GM21367 (cell line): ENCODE results near the gene ADIPOR2.
A peak's percentile ranks its signal among the peaks of the same experiment; 100 is the strongest.

Experiments used
- ATAC-seq: cut with Tn5 transposase; IDR thresholded peaks from one replicate; pipeline ENCODE4 v1.9.1; 2021; ENCODE audit not compliant: unreplicated experiment

Gene ADIPOR2

DNA sequence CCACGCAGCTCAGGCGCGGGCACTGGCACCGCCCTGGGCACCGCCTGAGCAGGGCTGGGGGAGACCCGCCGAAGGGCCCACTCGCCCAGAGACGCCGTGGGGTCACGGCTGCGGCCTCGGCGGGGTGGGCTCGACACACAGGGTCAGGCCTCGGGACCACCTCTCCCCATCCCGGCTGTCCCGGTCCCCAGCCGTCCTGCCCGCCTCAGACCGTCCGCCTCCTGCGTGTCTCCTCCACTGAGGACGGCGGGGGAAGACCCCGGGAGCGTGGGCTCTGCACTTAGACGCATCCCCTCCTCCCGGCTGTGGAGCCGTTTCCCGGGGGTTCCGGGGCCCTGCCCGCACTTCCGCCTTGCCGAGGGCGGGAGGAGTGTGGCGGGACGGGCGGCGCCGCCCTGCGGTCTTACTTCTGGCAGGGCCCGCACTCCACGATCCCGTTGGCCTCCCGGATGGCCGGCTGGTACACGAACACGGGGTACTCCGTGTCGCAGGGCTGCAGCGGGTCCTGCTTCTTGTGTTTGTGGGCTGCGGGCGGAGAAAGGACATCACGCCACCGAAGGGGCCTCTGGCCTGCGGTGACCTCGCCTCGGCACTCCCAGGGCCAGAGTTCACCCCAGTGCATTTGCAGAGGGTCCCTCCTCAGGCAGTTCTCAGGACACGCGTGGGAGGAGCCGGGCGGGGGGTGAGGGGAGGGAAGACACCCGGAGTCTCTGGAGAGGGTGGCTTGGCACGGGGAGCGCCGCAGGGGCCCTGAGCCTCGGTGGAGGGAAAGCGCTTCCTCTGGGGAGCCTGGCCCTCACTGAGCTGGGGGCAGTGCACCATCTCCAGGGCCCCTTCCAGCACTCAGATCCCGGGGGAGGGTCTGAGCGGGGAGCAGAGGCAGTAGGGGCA, 106.4 kb downstream of the ADIPOR2 start:
- no peak for ATAC-seq

DNA sequence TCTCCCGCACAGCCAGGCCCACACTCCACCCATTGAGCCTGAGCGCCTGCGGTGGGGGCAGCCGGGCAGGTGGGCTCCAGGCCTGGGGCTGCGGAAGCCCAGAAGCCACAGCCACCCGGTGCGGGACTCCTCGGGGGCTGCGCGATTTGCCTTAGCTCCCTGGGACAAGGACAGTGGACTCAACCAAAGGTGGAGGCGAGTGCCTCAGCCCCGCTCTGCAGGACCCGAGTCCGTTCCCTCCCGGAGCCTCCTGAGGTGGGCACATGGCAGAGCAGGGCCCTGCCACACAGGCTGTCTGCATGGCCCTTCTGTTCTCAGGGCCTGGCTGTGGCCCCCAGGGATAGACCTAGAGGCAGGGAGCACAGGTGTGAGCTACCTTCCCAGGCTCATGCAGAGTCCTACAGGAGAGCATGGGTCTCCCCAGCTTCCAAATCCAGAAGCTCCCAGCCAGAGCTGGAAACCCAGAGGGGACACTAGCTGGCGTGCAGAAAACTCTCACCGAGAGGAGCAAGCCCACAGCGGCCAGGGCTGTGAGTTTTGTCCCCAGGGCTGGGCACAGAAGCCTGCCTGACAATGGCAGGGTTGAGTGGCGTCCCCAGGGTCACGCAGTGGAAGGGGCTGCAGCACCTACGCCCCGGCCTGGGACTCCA, 107.2 kb downstream of the ADIPOR2 start:
- no peak for ATAC-seq

DNA sequence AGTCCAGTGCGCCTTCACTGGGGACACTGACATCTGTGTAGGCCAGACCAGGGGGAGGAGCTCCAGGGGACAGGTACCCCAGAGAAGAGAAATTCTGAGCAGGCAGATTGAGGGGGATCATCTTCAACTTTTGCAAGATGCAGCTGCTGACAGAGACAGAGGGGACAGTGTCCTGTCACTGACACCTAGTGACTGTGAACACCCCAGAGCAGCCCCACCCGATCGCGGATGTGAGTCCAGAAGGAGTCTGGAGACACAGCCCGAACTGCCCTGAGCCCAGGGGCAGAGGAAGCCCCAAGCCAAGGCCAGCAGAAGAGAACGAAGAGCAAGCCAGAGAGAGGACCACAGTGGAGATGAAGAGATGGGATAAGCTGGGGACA, 107.8 kb downstream of the ADIPOR2 start:
- no peak for ATAC-seq

DNA sequence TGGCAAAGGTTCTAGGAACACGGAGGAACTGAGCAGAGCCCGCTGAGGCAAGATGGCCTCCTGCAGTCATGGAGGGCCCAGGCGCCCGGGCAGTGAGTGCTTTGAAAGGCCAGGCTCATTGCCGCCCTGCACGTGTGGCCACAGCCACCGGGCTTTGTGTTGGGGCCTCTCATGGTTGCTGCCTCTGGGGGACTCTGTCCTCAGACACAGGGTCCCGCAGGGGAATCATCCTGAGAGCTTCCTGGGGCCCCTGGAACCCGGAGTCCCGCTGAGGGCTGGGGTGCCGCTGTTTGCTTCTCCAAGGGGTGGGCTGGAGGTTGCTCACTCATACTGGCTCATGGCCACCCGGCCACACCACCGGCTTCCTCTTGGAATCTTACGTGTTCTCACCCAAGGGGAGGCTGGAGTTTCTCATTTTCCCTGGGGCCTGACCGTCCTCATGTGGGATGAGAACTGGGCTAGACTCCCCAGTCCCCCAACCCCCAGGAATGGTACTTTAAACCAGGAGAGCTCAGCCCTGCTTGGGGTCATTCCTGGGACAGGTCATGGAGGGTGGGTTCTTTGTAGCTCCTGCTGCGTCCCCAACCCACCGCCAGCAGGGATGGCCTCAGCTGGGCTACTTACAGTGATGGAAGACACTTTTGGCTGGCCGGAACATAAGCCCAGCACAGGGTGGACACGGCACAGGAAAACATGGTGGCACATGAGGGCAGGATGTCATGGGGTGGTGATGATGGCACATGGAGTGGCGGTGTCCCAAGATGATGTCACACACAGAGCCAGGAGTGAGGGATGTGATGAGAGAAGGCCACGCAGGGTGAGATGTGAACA, 108.4 kb downstream of the ADIPOR2 start:
- ATAC-seq, result no peak

DNA sequence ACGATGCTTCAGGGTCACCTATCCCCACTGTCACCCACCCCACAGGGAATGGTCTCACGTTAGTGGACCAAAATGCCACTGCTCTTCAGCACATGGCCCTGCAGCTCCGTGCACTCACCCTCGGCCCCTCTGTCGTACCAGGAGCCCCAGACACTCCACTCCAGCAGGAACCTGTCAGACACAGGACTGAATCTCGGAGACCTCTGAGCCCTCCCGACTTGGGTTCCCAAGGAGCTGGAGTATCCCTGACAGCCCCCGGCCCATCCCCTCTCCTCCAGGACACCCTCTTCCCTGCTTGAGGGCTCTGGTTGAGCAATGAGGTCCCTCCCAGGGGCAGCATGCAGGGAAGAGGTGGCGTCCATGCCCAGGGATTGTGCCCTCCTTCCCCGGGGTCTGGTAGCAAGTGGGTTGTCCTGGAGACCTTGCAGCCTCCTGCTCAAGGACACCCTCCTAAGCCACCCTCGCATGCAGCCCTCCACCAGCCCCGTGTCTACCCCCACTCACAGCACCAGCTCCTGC, 109.1 kb downstream of the ADIPOR2 start:
- ATAC-seq, result no peak

DNA sequence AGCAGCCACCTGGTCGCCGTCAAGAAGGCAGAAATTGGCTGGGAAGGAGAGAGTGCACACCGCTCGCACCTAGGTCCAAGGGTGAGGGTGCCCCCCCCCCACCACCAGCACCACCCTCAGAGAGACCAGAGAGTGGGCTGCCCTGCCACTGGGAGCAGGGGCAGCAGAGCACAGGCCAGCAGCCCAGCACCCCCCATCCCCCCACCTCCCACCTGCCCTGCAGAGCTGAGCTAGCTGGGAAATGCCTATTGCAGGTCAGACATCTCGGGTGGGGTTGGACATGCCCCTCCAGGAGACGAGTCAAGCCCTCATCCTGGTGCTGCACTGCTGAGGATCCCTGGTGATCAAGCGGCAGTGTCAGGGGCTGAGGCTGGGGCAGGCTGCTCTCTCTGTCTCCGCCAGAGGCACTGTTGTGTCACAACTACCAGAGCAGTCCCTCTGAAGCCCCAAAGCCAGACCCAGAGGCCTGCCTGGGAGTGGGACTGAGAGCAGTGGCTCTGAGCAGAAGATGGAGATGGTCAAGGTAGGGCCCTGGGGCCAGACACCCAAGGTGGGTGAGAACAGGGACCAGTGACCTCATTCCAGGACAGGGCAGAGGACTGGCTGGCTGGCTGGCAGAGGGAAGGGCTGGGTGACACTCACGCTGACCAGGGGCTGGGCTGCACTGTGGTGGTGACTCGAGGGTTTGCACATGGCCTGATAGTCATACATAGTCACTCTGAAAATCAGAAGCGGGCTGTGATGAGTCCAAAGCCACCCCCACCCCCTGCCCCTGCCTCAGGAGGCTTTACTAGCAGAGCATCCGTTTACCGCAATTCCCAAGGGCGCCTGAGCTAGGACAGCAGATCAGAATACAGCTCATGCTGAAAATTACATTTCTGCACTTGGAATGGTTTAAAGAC, 109.8 kb downstream of the ADIPOR2 start:
- no peak for ATAC-seq

DNA sequence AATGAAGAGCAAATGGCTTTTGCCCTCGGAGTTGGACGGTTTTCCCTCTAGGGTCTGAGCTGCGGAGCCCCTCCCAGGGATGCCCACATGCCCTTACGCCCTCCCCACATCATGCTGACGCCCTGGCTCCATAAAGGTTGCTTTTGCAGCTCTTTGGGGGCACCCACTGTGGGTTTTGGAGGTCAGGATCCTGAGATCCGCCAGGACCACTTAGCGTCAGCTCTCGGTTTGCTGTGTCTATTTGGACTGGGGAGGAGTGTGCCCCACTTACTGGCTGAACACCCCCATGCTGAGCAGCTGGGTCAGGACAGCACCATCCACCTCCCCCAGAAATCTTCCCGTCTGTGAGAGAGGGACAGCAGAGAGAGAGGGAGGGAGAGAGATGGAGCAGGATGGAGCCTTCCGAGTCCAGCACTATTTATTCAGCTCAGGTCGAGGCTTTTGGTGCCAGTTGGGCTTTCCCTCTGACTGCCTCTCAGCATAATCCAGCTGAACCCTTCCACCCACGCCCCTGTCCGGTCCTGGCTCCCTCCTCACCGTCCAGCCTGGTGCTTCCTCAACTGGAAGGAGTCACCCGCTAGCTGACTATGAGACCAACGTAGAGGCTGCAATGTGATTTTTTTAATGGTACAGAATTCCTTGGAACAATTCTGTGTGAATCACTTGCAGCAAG, 110.6 kb downstream of the ADIPOR2 start:
- ATAC-seq, result no peak

DNA sequence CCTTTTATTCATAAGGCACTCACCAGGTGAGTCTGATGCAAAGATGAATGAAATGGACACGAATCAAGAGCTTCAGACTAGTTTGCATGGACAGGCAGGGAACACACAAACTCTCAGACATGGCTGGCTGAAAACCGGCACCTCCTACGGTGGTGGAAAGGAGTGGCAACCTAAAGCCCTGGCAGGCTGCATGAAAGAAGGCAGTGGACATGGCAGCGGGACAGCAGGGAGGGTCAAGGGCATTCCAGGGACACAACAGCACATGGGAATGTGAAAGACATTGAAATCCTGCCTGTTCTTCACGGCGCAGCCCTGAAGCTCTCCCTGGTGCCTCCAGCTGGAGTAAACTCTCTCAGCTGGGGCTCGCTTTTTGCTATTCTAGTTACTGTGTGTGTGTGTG, 112.9 kb downstream of the ADIPOR2 start:
- no peak for ATAC-seq

DNA sequence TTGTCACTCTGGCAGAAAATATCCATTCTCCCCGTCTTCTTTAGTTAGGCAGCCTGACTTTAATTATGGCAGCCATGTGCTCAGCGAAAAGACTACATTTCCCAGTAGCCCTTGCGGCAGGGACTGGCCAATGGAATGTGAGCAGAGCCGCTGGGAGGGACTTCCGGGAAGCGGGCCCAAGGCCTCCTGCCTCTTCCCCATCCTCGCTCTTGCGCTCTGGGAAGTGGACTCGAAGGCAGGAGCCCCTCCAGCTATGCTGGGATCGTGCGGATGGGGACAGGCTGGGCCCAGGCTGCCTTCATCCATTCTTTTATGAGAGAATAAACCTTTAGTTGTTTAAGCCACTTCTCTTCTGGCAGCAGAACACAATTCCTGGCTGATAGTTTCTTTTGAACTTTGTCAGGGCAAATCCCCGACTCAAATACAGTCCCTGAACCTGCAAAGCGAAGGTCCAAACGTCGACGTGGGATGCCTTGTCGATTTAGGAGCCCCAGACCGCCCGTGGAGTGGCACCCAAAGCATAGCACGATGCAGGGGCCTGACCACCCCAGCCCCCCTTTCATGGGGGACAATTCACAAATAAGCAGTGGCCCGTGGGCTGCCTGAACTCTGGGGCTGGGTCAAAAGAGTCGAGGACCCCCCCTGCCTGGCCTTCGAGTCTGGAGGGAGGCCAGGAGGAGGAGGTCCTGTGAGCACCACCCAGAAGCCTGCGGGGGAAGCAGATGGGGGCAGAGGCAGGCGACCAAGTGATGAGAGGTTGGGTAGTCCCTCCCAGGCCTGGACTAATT, 113.9 kb downstream of the ADIPOR2 start:
- peak; percentile 76 for ATAC-seq

DNA sequence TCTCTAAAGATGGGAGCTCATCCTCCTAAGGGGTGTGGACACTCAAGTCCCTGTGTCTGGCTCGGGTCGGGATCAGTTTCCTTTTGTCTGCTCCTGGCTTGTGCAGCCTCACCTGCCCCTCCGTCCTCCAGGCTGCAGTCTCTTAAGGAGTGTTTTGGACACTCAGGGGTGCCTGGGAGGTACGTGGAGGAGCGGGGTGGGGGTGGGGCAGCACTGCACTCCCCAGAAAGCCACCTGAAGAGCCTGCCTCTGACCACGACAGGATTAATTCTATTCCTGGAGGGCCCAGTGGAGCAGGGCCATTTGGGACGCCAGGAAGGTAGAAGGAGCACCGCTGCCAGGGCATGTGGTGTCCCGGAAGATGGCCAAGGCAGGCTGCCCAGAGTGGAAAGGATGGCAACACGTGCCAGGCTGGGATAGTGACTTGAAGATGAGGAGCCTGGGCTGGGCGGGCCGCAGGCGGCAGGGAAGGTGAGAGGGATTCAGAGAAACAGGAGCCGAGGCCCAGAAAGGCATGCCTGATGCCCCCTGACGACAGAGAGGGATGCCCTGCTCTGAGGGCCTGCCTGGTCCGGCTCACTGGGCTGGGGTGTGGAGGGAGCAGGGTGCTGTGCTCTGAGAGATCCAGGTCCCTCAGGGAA, 114.7 kb downstream of the ADIPOR2 start:
- ATAC-seq, result no peak

DNA sequence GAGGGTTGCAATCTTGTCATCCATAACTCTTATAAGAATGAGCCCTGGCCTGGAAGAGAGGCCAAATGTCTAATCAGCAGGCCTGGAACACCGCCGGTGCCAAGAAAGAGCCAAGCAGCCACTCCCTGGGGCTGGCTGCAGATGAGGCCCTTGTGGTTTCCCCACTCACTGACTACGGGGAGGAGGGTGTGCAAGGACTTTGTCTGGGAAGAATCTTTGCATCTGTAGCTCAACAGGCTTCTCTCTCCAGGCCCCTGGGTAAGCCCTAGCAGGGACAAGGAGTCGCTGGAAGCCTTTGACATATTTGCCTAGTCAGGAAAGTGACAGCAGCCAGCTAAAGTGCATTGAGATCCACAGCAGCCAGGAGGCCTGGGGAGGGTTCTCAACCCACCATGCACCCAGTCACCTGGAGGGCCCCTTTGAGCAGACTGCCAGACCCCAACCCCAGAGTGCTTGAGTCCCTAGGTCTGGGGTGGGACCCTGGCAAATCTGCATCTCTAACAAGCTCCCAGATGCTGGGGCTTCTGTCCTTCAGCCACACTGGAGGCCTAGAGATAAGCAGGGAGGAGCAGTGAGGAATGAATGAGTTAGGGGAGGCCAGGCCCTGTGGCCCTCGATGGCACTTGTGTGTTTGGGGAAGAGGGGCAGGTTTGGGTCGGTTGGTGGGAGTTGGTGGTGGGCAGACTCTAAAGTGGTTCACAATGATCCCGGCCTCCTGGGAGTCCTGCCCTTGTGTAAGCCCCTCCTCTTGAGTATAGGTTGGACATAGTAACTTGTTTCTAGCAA, 115.6 kb downstream of the ADIPOR2 start:
- no peak for ATAC-seq

DNA sequence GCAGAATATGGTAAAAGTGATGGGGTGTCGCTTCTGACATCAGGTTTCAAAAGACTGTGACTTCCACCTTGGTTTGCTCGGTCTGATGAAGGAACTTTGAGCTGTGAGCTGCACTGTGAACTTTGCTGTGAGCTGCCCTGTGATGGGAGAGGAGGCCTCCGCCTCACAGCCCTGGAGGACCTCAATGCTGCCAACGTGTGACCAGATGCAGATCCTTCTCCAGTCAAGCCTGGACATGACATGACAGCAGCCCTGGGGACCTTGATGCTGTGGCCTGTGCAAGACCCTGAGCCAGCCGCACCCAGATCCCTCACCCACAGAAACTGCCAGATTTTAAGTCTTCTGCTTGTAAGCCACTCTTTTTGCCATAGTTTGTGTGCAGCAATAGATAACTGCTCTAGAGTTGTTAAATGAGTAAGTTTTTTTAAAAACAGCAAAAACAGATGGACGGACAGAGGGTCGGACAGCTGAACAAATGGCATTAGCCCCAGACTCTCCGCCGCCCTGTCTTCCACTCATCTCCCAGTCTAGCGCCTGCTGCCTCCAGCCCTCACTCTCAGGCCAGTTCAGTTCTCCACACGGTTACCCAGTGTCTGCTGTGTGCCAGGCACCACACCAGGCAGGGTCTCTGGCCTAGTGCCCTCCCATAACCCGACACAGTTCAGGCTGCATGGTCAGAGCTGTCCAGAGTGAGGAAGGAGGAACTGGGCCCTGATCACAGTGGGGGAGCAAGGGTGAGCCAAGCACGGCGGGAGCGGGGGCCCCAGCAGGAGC, 116.4 kb downstream of the ADIPOR2 start:
- no peak for ATAC-seq

DNA sequence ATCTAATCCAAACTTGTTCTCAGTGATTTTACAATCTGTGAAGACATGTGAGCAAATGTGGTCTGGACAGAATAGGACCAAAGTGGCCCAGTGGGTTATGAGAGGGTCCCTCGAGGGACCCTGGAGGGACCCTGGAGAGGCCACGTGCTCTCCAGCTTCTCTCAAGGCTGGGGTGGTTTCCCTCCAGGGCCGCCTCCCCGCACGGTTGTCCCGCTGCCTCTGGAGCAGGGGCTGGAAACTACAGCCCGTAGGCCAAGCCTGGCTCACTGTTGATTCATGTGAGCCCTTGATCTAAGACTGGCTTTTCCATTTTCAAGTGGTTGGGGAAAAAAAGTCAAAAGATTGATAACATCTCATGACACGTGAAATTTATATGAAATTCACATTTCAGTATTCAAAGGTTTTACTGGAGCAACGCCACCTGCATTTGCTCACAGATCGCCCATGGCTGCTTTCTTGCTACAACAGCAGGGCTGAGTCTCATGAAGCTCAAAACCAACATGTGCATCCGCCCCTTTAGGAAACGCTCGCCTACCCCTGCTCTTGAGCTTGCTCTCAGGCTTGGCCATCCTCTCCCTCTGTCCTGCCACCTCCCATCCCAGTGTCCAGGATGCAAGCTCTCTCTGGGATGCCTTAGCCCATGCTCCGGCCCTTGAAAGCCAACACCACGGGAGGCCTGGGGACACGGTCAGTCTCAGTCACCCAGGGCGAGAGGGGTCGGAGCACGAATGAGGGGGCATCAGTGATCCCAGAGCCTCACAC, 117.3 kb downstream of the ADIPOR2 start:
- no peak for ATAC-seq

DNA sequence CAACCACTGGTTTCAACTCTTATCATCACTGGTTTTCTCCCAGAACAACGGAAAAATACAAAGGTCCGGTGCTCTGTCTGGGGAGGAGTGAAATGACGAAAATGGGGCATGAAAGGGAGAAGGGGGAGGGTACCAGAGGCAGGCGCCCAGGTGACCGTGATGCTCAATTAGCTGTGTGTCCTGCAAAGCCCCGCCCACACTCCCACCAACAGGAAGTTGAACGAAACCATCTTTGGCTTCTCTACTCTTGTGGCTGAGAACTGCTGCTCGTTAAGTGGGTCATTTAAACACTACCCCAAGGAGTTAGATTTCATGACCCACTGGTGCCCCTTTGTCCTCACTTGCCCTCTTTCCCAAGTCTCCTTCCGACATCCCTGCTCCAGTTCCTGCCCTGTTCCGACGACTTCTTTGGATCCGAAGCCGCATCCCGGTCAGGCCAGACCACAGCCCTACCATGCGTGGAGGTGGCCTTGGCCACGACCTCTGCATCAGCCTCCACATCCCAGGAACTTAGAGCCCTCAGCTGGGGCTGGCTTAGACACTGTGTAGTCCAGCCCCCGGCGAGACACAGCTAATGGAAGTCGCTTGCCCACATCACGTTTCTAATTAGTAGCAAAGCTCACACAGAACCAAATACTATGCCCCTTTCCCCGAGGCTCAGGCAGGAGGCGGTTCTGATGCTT, 118.1 kb downstream of the ADIPOR2 start:
- ATAC-seq, result no peak

DNA sequence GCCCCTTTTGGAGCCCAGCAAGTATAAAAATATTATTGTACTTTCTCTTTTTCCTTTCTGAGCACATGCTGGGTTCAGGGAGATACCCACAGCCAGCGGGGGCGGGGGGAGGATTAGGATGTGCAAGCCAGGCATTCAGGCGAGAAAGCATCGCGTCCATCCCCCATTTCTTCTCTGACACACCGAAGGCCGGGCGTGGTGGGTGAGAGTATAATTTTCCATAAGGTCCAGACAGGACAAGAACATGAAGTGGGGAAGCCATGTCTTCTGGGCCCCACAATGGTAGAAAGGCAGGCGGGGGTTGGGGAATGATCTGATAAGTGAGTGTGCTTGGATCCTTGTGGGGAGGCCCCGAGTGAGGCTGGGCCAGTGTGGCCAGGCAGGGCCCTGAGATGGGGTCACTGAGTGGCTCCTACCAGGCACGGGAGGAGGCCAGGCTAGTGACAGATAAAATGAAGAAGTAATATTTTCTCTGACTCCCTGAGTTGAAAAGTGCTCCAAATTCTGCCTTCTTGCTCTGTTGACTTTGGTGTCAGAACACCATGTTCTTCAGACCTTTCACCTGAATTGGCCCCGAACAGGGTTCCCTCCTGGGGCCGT, 118.8 kb downstream of the ADIPOR2 start:
- no peak for ATAC-seq
